NT2/D1 (cell line): ENCODE data around the gene SAMD1.

Experiments
- YY1 ChIP-seq: IDR thresholded peaks from 2 replicates; pipeline ENCODE4 v1.6.1; 2011; ENCODE audit not compliant: insufficient read length, insufficient read depth
- ZNF274 ChIP-seq: IDR thresholded peaks from 2 replicates; pipeline ENCODE4 v1.6.1; 2011; ENCODE audit warnings: mild to moderate bottlenecking, low read depth, low read length

GRCh38 chr19:14118165-14119051, 27.9 kb upstream of the SAMD1 start:
- TF ChIP-seq YY1 (no peak), ZNF274 (no peak)
